ENCODE results near the gene AGGF1. TPM values are rescaled to one million over a fixed set of nuclear protein-coding genes. Genes with fewer than 3 reads are reported as not detected.

Gene AGGF1
- polyA plus RNA-seq, 1 donor (not counting 4 experiments of a cell fraction or from before 2014, with no cell fraction given): 20.1 TPM

- Histone ChIP-seq H3K27me3 (ENCODE audit: control insufficient read depth, extremely low read depth, insufficient read depth, low read length) (no peaks in the 10 kb centered on the region), H2AFZ (ENCODE audit: control insufficient read depth, low read length) (no peak overlapping the region), H3K4me2 (ENCODE audit: control insufficient read depth, extremely low read depth, insufficient read depth, low read depth, low read length) (no peak overlapping the region), H4K20me1 (ENCODE audit: control insufficient read depth, extremely low read depth, insufficient read depth, low read length) (no peaks in the 10 kb centered on the region), H3K79me2 (ENCODE audit: control insufficient read depth, insufficient read depth, low read length) (no peaks in the 10 kb centered on the region), H3K4me1 (ENCODE audit: control insufficient read depth, extremely low read depth, insufficient read depth, low read length) (peaks cover 4% of the 10 kb centered on the region), H3K36me3 (ENCODE audit: control insufficient read depth in 2 of 2, extremely low read depth in 1 of 2, insufficient read depth in 2 of 2, low read length in 2 of 2) (no peaks in the 10 kb centered on the region), H3K9me3 (ENCODE audit: control insufficient read depth, low read depth, low read length) (no peaks in the 10 kb centered on the region), H3K27ac (ENCODE audit: control insufficient read depth, insufficient read depth, low read length) (no peak overlapping the region), H3K9me1 (ENCODE audit: control insufficient read depth, extremely low read depth, insufficient read depth, low read length) (no peaks in the 10 kb centered on the region), H3K9ac (ENCODE audit: control insufficient read depth, extremely low read depth, insufficient read depth, low read length) (no peak overlapping the region), H3K4me3 (ENCODE audit: control insufficient read depth in 2 of 3, extremely low read depth in 1 of 3, insufficient read depth in 2 of 3, low read depth in 1 of 3, low read length in 3 of 3) (no peak overlapping the region)
- FAIRE-seq (no peak), DNase-seq (ENCODE audit: low read depth, low spot score) (no peak)
- TF ChIP-seq EZH2 (IDR thresholded peaks at IDR 0.05; ENCODE audit: low read length) (no peak), CTCF (optimal IDR thresholded peaks at IDR 0.05 in 1 of 3, IDR thresholded peaks at IDR 0.05 in 1 of 3, conservative IDR thresholded peaks at IDR 0.05 in 1 of 3; ENCODE audit: extremely low read depth in 1 of 3, insufficient read depth in 2 of 3, low read length in 3 of 3) (no peak)
- dilution Hi-C loops (cut with MboI; ENCODE audit: extremely low pct_ligation_motif_present, low sequenced_read_pairs): no loop called here
These were observed 52.9 kb downstream of the AGGF1 start for GRCh38 chr5:77083088-77083487.

GRCh38 chr5:77086368-77086688 is 56.1 kb downstream of the AGGF1 start:
- TF ChIP-seq EZH2 (IDR thresholded peaks at IDR 0.05; ENCODE audit: low read length) (no peak), CTCF (optimal IDR thresholded peaks at IDR 0.05 in 1 of 3, IDR thresholded peaks at IDR 0.05 in 1 of 3, conservative IDR thresholded peaks at IDR 0.05 in 1 of 3; ENCODE audit: extremely low read depth in 1 of 3, insufficient read depth in 2 of 3, low read length in 3 of 3) (no peak)
- Histone ChIP-seq H3K79me2 (ENCODE audit: control insufficient read depth, insufficient read depth, low read length) (no peaks in the 10 kb centered on the region), H3K9me3 (ENCODE audit: control insufficient read depth, low read depth, low read length) (no peaks in the 10 kb centered on the region), H3K4me1 (ENCODE audit: control insufficient read depth, extremely low read depth, insufficient read depth, low read length) (peaks cover 4% of the 10 kb centered on the region), H3K9ac (ENCODE audit: control insufficient read depth, extremely low read depth, insufficient read depth, low read length) (peak overlapping the region; percentile 83), H3K27me3 (ENCODE audit: control insufficient read depth, extremely low read depth, insufficient read depth, low read length) (no peaks in the 10 kb centered on the region), H3K36me3 (ENCODE audit: control insufficient read depth in 2 of 2, extremely low read depth in 1 of 2, insufficient read depth in 2 of 2, low read length in 2 of 2) (no peaks in the 10 kb centered on the region), H4K20me1 (ENCODE audit: control insufficient read depth, extremely low read depth, insufficient read depth, low read length) (no peaks in the 10 kb centered on the region), H3K4me3 (ENCODE audit: control insufficient read depth in 2 of 3, extremely low read depth in 1 of 3, insufficient read depth in 2 of 3, low read depth in 1 of 3, low read length in 3 of 3) (peak overlapping the region; percentile 53 to 85 (median 80)), H3K4me2 (ENCODE audit: control insufficient read depth, extremely low read depth, insufficient read depth, low read depth, low read length) (peak overlapping the region; percentile 96), H3K9me1 (ENCODE audit: control insufficient read depth, extremely low read depth, insufficient read depth, low read length) (no peaks in the 10 kb centered on the region), H3K27ac (ENCODE audit: control insufficient read depth, insufficient read depth, low read length) (peak overlapping the region; percentile 55), H2AFZ (ENCODE audit: control insufficient read depth, low read length) (peak overlapping the region; percentile 97)
- DNase-seq (ENCODE audit: low read depth, low spot score): no peak
- no peak for FAIRE-seq
- dilution Hi-C loops (cut with MboI; ENCODE audit: extremely low pct_ligation_motif_present, low sequenced_read_pairs): no loop called here
